Measurements from ENCODE around the gene COL18A1. TPM values are rescaled to one million over a fixed set of nuclear protein-coding genes. Genes with fewer than 3 reads are reported as not detected.

The COL18A1 gene
- total and polyA plus RNA-seq, 10 donors = 35.0 to 208 (median 86.4) TPM

- WGBS, 5 donors = 77 to 89% (median 86%) methylated on average over 18 to 28 of the region's 28 CpGs
- Histone ChIP-seq H3K4me1 (peaks cover 9 to 62% (median 28%) of the 10 kb centered on the region in 6 donors), H3K36me3 (no peaks in the 10 kb centered on the region), H3K27ac (peak overlapping the region in 2 of 8 donors; percentile 17 to 28), H3K27me3 (replicated peaks in 1 of 7) (peaks cover 0 to 51% (median 24%) of the 10 kb centered on the region in 7 donors), H3K9me3 (no peaks in the 10 kb centered on the region), H3K4me3 (no peak overlapping the region)
- peak; percentile 58 for DNase-seq
- intact Hi-C loops (cut with DNase I; ENCODE audit: low total_unique reads) = no loop called here
- TF ChIP-seq POLR2AphosphoS5 (IDR thresholded peaks at IDR 0.05) (no peak), POLR2A (IDR thresholded peaks at IDR 0.05) (no peak), CTCF (IDR thresholded peaks at IDR 0.05 in 8 of 11, conservative IDR thresholded peaks at IDR 0.05 in 3 of 11) (no peak)
These were observed 5.3 kb downstream of the COL18A1 start for GRCh38 chr21:45410151-45410864.

GRCh38 chr21:45410865-45411809 lies 6.2 kb downstream of the COL18A1 start:
- TF ChIP-seq POLR2AphosphoS5 (IDR thresholded peaks at IDR 0.05) (peak in 1 of 3 donors; percentile 4), POLR2A (IDR thresholded peaks at IDR 0.05) (no peak)
- H3K27me3 ChIP-seq (replicated peaks in 1 of 7) = peaks cover 0 to 43% (median 16%) of the 10 kb centered on the region in 7 donors
- no peaks in the 10 kb centered on the region for H3K9me3 ChIP-seq
- peak; percentile 56 for DNase-seq
- peak overlapping the region in 1 of 8 donors; percentile 28 for H3K27ac ChIP-seq
- WGBS, 5 donors = 80 to 92% (median 84%) methylated on average over 23 to 31 of the region's 31 CpGs
- no peaks in the 10 kb centered on the region for H3K36me3 ChIP-seq
- intact Hi-C loops (cut with DNase I; ENCODE audit: low total_unique reads) = no loop called here
- H3K4me3 ChIP-seq = no peak overlapping the region
- H3K4me1 ChIP-seq = peaks cover 5 to 58% (median 23%) of the 10 kb centered on the region in 6 donors

- Histone ChIP-seq H3K27me3 (replicated peaks in 1 of 7) (peaks cover 0 to 36% (median 9%) of the 10 kb centered on the region in 7 donors), H3K4me1 (peaks cover 4 to 52% (median 19%) of the 10 kb centered on the region in 6 donors), H3K4me3 (no peak overlapping the region), H3K9me3 (no peaks in the 10 kb centered on the region), H3K36me3 (no peaks in the 10 kb centered on the region), H3K27ac (no peak overlapping the region)
- TF ChIP-seq POLR2A (IDR thresholded peaks at IDR 0.05) (no peak), POLR2AphosphoS5 (IDR thresholded peaks at IDR 0.05) (no peak), CTCF (IDR thresholded peaks at IDR 0.05 in 8 of 11, conservative IDR thresholded peaks at IDR 0.05 in 3 of 11) (no peak)
- DNase-seq = peak; percentile 31
- intact Hi-C loops (cut with DNase I; ENCODE audit: low total_unique reads) = no loop called here
- WGBS, 5 donors = 81 to 88% (median 85%) methylated on average over 18 of the region's 18 CpGs
These were observed 6.8 kb downstream of the COL18A1 start for GRCh38 chr21:45411810-45412206.

GRCh38 chr21:45412491-45412890 lies 7.5 kb downstream of the COL18A1 start:
- no peak overlapping the region for H3K4me3 ChIP-seq
- H3K27ac ChIP-seq = peak overlapping the region in 6 of 8 donors; percentile 15 to 83 (median 78)
- H3K9me3 ChIP-seq = no peaks in the 10 kb centered on the region
- H3K36me3 ChIP-seq = no peaks in the 10 kb centered on the region
- WGBS, 5 donors = 81 to 87% (median 82%) methylated on average over 7 of the region's 7 CpGs
- DNase-seq = peak; percentile 54
- peaks cover 0 to 29% (median 5%) of the 10 kb centered on the region in 7 donors for H3K27me3 ChIP-seq (replicated peaks in 1 of 7)
- no peak for TF ChIP-seq POLR2A (IDR thresholded peaks at IDR 0.05)
- TF ChIP-seq CTCF (IDR thresholded peaks at IDR 0.05 in 8 of 11, conservative IDR thresholded peaks at IDR 0.05 in 3 of 11) = no peak
- intact Hi-C loops (cut with DNase I; ENCODE audit: low total_unique reads) = no loop called here
- H3K4me1 ChIP-seq = peaks cover 0 to 50% (median 17%) of the 10 kb centered on the region in 6 donors

Measured in spleen (tissue), 11 donors.